HepG2 (cell line): Measurements from ENCODE around the gene RBSN. TPM values are rescaled to one million over a fixed set of nuclear protein-coding genes. Genes with fewer than 3 reads are reported as not detected.
A peak's percentile ranks its signal among the peaks of the same experiment; 100 is the strongest.

Source experiments
- DDIT3 ChIP-seq: sonication (generic); formaldehyde crosslinking; IDR thresholded peaks from 2 replicates; pipeline ENCODE4 v1.4.0; 2020; ENCODE audit warnings: mild to moderate bottlenecking, missing genetic modification reagents
- DMAP1 ChIP-seq: IDR thresholded peaks from 2 replicates; pipeline ENCODE4 v1.6.1; 2016
- HCFC1 ChIP-seq: fragments of 150-350 bp; IDR thresholded peaks from 2 replicates; pipeline ENCODE4 v1.6.1; 2014; ENCODE audit warnings: low read depth, low read length
- HNRNPK ChIP-seq: fragments of 200-400 bp; formaldehyde crosslinking; IDR thresholded peaks from 2 replicates; pipeline ENCODE4 v1.6.1; 2018; ENCODE audit warnings: low read length, low read depth, moderate library complexity, mild to moderate bottlenecking; ENCODE audit not compliant: poor library complexity, severe bottlenecking
- JARID2 ChIP-seq: sonication (generic); formaldehyde crosslinking; IDR thresholded peaks from 2 replicates; pipeline ENCODE4 v1.8.1; 2023; ENCODE audit warnings: missing genetic modification reagents, inconsistent platforms; ENCODE audit not compliant: insufficient replicate concordance
- JUND ChIP-seq: sonication (generic); formaldehyde crosslinking; IDR thresholded peaks from 2 replicates; pipeline ENCODE4 v1.8.0; 2022; ENCODE audit warnings: mild to moderate bottlenecking, missing genetic modification reagents
- MBNL3 ChIP-seq: fragments of 250-450 bp; sonication (Bioruptor Pico); conservative IDR thresholded peaks from 2 replicates; pipeline ENCODE4 v1.8.0; 2022; ENCODE audit warnings: mild to moderate bottlenecking, inconsistent platforms
- MYNN ChIP-seq: sonication (generic); formaldehyde crosslinking; IDR thresholded peaks from 2 replicates; pipeline ENCODE4 v1.4.0; 2020; ENCODE audit warnings: mild to moderate bottlenecking, low read depth, missing genetic modification reagents
- PATZ1 ChIP-seq: sonication (generic); formaldehyde crosslinking; IDR thresholded peaks from 2 replicates; pipeline ENCODE4 v1.4.0; 2020; ENCODE audit warnings: missing genetic modification reagents
- PHF21A ChIP-seq: sonication (generic); formaldehyde crosslinking; IDR thresholded peaks from 2 replicates; pipeline ENCODE4 v1.5.0; 2020; ENCODE audit warnings: mild to moderate bottlenecking, missing genetic modification reagents
- RARA ChIP-seq: IDR thresholded peaks from 2 replicates; pipeline ENCODE4 v1.6.1; 2016; ENCODE audit warnings: missing genetic modification reagents, missing compliant biosample characterization
- TAF1 ChIP-seq: sonication (generic); formaldehyde crosslinking; IDR thresholded peaks from 2 replicates; pipeline ENCODE4 v1.4.0; 2020; ENCODE audit warnings: missing genetic modification reagents
- TCF7 ChIP-seq: sonication (generic); IDR thresholded peaks from 2 replicates; pipeline ENCODE4 v1.6.1; 2016; ENCODE audit warnings: antibody characterized with exemption, low read depth
- YY1 ChIP-seq: IDR thresholded peaks from 2 replicates; pipeline ENCODE4 v1.6.1; 2011; ENCODE audit warnings: low read length, low read depth, moderate library complexity, mild to moderate bottlenecking; ENCODE audit not compliant: insufficient read depth, insufficient replicate concordance
- ZC3H13 ChIP-seq: sonication (generic); formaldehyde crosslinking; IDR thresholded peaks from 2 replicates; pipeline ENCODE4 v1.8.1; 2023; ENCODE audit warnings: mild to moderate bottlenecking, missing genetic modification reagents, moderate library complexity
- ZFP82 ChIP-seq: sonication (generic); formaldehyde crosslinking; IDR thresholded peaks from 2 replicates; pipeline ENCODE4 v1.5.1; 2020; ENCODE audit warnings: mild to moderate bottlenecking, missing genetic modification reagents, borderline replicate concordance
- ZNF160 ChIP-seq: sonication (generic); formaldehyde crosslinking; IDR thresholded peaks from 2 replicates; pipeline ENCODE4 v1.8.0; 2022; ENCODE audit warnings: mild to moderate bottlenecking, inconsistent platforms, missing genetic modification reagents
- ZNF317 ChIP-seq: sonication (generic); formaldehyde crosslinking; IDR thresholded peaks from 2 replicates; pipeline ENCODE4 v1.5.0; 2020; ENCODE audit warnings: mild to moderate bottlenecking, missing genetic modification reagents
- ZNF678 ChIP-seq: sonication (generic); formaldehyde crosslinking; IDR thresholded peaks from 2 replicates; pipeline ENCODE4 v1.4.0; 2020; ENCODE audit warnings: mild to moderate bottlenecking, missing genetic modification reagents
- ZNF710 ChIP-seq: sonication (generic); formaldehyde crosslinking; IDR thresholded peaks from 2 replicates; pipeline ENCODE4 v1.5.0; 2020; ENCODE audit warnings: mild to moderate bottlenecking, missing genetic modification reagents, borderline replicate concordance
- ZNF83 ChIP-seq: sonication (generic); formaldehyde crosslinking; IDR thresholded peaks from 2 replicates; pipeline ENCODE4 v1.4.0; 2020; ENCODE audit warnings: missing genetic modification reagents, mild to moderate bottlenecking, borderline replicate concordance
- ZNF891 ChIP-seq: sonication (generic); formaldehyde crosslinking; IDR thresholded peaks from 2 replicates; pipeline ENCODE4 v1.5.0; 2020; ENCODE audit warnings: mild to moderate bottlenecking, missing genetic modification reagents
- polyA plus RNA-seq, 8 experiments: library from polyadenylated mRNA; depleted of rRNA in 3 of 8; stranded (reverse) in 7 of 8; unstranded in 1 of 8; fragments of >200 nt; fragmentation: Illumina TruSeq in 4 of 8; extraction: Trizol in 4 of 8; gene quantifications; 2 replicates each; pipeline versions ENCODE4 v1.2.1 to v1.2.3, GENCODE V29; 2011 to 2016; ENCODE audit warnings: low read depth in 4 of 8, missing spikeins in 1 of 8, mixed read lengths in 1 of 8; ENCODE audit not compliant: insufficient read depth in 1 of 8
- total RNA-seq, 5 experiments: library from RNA; depleted of rRNA; stranded (reverse); fragments of >200 nt; fragmentation: Illumina TruSeq; extraction: Trizol; gene quantifications; 2 replicates each; pipeline ENCODE4 v1.2.3, GENCODE V29; 2016; ENCODE audit warnings: low read depth in 1 of 5
- TF ChIP-seq, protein P1 (sequence below): sonication (generic); formaldehyde crosslinking; IDR thresholded peaks from 2 replicates; pipeline ENCODE4 v1.5.0; 2020; ENCODE audit warnings: missing genetic modification reagents, mild to moderate bottlenecking, borderline replicate concordance
- TF ChIP-seq, protein P2 (sequence below): sonication (generic); formaldehyde crosslinking; IDR thresholded peaks from 2 replicates; pipeline ENCODE4 v1.8.1; 2023; ENCODE audit warnings: mild to moderate bottlenecking, missing genetic modification reagents

RBSN gene
- total and polyA plus RNA-seq, 2 of the 13 experiments (the other 11 are each of a cell fraction or from before 2014, with no cell fraction given), result 7.9 to 11.8 TPM

DNA sequence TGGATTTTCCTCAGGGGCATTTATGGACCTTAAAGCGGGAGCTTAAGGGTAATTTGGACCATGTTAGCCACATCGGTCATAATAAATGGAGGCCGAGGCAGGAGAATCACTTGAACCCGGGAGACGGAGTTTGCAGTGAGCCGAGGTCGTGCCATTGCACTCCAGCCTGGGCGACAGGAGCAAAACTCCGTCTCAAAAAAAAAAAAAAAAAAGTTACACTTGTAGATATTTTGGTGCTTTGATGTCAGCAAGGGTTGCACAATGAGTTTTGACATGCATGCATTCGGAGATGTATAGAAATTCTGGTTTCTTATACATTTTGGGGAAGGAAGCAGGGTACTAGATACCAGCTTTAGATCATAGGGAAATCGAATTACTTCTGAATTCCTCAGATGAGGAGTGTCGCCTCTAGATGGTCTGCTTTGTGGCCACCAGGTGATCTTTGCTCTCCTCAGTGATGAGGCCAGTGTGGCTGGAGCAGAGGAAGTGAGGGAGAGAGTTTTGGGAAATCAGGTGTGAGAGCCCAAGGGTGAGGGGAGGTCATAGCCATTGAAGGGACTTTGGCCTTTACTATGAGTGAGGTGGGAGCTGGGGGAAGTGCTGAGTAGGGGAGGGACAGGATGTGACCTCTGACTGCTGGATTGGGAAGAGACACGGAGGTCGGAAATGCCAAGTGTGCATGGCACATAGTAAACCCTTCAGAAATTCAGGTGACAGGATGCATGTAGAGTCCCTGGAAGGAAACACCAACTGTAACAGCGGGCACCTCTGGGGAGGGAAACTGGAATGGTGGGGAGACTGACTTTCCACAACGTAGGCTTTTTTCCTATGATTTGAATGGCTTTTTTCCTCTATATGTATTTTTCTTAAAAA lies 8.4 kb upstream of the RBSN start (continued):
- TF ChIP-seq DDIT3 (no peak), JARID2 (CRISPR knock-in tag) (no peak), HNRNPK (no peak), ZNF891 (CRISPR knock-in tag) (no peak), ZNF678 (CRISPR knock-in tag) (no peak), ZNF83 (CRISPR knock-in tag) (no peak), ZNF160 (CRISPR knock-in tag) (no peak), RARA (CRISPR knock-in tag) (peak; percentile 90), ZNF710 (CRISPR knock-in tag) (peak; percentile 61; the same call in 1 of the 2 replicates), MYNN (CRISPR knock-in tag) (no peak), ZNF317 (CRISPR knock-in tag) (no peak), ZFP82 (no peak; the same call in 1 of the 2 replicates), MBNL3 (CRISPR knock-in tag) (no peak), ZC3H13 (no peak), TCF7 (no peak; the same call in 1 of the 2 replicates), HCFC1 (no peak), JUND (CRISPR knock-in tag) (no peak), PHF21A (CRISPR knock-in tag) (peak; percentile 77), TAF1 (0 out of 2 replicates have a peak, but pooled peaks have one; percentile 23), PATZ1 (CRISPR knock-in tag) (peak; percentile 69; the same call in 1 of the 2 replicates), DMAP1 (CRISPR knock-in tag) (peak; percentile 25; the same call in 1 of the 2 replicates), YY1 (no peak)
- TF ChIP-seq, protein P1, sequence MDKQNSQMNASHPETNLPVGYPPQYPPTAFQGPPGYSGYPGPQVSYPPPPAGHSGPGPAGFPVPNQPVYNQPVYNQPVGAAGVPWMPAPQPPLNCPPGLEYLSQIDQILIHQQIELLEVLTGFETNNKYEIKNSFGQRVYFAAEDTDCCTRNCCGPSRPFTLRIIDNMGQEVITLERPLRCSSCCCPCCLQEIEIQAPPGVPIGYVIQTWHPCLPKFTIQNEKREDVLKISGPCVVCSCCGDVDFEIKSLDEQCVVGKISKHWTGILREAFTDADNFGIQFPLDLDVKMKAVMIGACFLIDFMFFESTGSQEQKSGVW (CRISPR knock-in tag), result no peak
- TF ChIP-seq, protein P2, sequence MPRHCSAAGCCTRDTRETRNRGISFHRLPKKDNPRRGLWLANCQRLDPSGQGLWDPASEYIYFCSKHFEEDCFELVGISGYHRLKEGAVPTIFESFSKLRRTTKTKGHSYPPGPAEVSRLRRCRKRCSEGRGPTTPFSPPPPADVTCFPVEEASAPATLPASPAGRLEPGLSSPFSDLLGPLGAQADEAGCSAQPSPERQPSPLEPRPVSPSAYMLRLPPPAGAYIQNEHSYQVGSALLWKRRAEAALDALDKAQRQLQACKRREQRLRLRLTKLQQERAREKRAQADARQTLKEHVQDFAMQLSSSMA (CRISPR knock-in tag), result no peak
